ENCODE data around the gene CDK9. TPM values are rescaled to one million over a fixed set of nuclear protein-coding genes. Genes with fewer than 3 reads are reported as not detected.
A peak's percentile ranks its signal among the peaks of the same experiment; 100 is the strongest.

CDK9 gene
- total RNA-seq, 2 experiments from 2014 or later, result 86.2 to 91.6 TPM

DNA sequence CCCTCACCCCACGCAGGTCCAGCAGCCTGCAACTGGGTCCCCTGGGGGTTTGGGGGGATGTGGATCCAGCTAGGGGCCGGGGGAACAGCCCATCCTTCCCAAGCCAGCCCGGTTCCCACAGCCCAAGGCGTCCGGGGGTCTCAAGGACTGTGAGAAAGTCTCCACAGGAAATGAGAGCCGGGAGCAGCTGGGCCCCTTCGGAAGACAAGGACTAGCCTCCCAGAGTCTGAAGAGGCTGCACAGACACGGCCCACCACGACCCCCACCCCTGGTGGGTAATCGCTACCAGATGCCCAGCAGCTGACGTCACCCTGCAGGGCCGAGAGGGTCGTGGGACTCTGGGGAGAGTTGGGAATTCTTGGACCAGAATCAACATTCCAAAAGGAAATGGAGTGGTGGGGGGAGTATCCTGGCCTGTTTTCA lies 17.9 kb upstream of the CDK9 start:
- H3K36me3 Mint-ChIP-seq (ENCODE audit: low read depth), result peaks cover 49% of the 10 kb centered on the region
- ChIA-PET CTCF (interaction anchor here (5.4 to 16.0 kb wide), 3 partner anchors 15 to 102 kb away, joined by 40 to 144 read pairs (median 45); partner anchors contain the start of genes CDK9, SH2D3C and TOR2A), POLR2A (interaction anchor here (1.5 to 7.5 kb wide), 5 partner anchors 8 to 317 kb away, joined by 3 to 56 read pairs (median 8); partner anchors contain the start of genes CDK9, LRSAM1, RPL12 and SH2D3C)
- peaks cover 70% of the 10 kb centered on the region for H3K4me1 Mint-ChIP-seq (ENCODE audit: low read depth)
- H3K27ac Mint-ChIP-seq, result peak overlapping the region; percentile 94
- DNase-seq (no peak), ATAC-seq (no peak)
- H3K4me3 Mint-ChIP-seq, result peak overlapping the region; percentile 17
- no peaks in the 10 kb centered on the region for H3K9me3 Mint-ChIP-seq
- intact Hi-C loops (cut with micrococcal nuclease), result no loop called here
- H3K27me3 Mint-ChIP-seq, result no peaks in the 10 kb centered on the region
- TF ChIP-seq, protein P1, sequence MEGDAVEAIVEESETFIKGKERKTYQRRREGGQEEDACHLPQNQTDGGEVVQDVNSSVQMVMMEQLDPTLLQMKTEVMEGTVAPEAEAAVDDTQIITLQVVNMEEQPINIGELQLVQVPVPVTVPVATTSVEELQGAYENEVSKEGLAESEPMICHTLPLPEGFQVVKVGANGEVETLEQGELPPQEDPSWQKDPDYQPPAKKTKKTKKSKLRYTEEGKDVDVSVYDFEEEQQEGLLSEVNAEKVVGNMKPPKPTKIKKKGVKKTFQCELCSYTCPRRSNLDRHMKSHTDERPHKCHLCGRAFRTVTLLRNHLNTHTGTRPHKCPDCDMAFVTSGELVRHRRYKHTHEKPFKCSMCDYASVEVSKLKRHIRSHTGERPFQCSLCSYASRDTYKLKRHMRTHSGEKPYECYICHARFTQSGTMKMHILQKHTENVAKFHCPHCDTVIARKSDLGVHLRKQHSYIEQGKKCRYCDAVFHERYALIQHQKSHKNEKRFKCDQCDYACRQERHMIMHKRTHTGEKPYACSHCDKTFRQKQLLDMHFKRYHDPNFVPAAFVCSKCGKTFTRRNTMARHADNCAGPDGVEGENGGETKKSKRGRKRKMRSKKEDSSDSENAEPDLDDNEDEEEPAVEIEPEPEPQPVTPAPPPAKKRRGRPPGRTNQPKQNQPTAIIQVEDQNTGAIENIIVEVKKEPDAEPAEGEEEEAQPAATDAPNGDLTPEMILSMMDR (IDR thresholded peaks at IDR 0.05), result no peak

DNA sequence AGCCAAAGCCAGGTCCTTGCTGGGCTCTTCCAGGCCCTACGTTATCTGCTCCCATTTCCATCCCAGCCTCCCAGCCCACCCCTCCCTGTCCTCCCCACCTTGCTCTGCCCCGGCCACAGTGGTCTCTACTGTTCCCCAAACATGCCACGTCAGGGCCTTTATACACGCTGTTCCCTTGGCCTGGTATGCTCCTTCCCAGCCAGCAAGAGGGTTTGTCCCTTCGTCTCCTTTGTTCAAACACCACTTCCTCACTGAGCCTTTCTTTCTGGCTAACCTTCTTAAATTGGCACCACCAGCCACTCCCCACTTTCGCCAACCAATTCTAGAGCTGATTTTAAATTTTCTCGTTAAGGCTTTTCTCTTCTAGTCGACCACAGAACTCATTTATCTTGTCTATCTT lies 17.1 kb upstream of the CDK9 start:
- Mint-ChIP-seq H3K9me3 (no peaks in the 10 kb centered on the region), H3K4me3 (peak overlapping the region; percentile 15), H3K36me3 (ENCODE audit: low read depth) (peaks cover 51% of the 10 kb centered on the region), H3K27ac (peak overlapping the region; percentile 71), H3K27me3 (no peaks in the 10 kb centered on the region), H3K4me1 (ENCODE audit: low read depth) (peaks cover 66% of the 10 kb centered on the region)
- TF ChIP-seq, protein P1 (IDR thresholded peaks at IDR 0.05), result no peak
- intact Hi-C loops (cut with micrococcal nuclease), result no loop called here
- ChIA-PET CTCF (interaction anchor here (1.9 to 16.0 kb wide), 4 partner anchors 14 to 101 kb away, joined by 6 to 144 read pairs (median 23); partner anchors contain the start of genes CDK9, SH2D3C and TOR2A), POLR2A (interaction anchor here (0.6 to 7.5 kb wide), 8 partner anchors 7 to 318 kb away, joined by 3 to 56 read pairs (median 7); partner anchors contain the start of genes CDK9, LRSAM1, RPL12 and SH2D3C)
- no peak for ATAC-seq
- DNase-seq, result no peak

DNA sequence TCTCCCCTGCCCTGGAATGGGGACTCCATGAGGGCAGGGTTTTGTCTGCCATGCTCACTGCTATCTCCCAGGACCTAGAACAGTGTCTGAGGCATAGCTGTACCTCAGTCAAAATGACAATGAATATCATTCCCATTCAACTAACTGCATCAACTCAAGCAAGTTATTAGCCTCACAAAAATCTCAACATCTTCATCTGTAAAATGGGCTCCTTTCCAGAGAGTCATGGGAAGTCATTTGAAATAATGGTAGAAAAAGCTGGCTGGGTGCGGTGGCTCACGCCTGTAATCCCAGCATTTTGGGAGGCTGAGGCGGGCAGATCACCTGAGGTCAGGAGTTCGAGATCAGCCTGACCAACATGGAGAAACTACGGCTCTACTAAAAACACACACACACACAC lies 16.7 kb upstream of the CDK9 start:
- peaks cover 65% of the 10 kb centered on the region for H3K4me1 Mint-ChIP-seq (ENCODE audit: low read depth)
- TF ChIP-seq, protein P1 (IDR thresholded peaks at IDR 0.05), result no peak
- CTCF ChIA-PET, result interaction anchor here (1.9 to 16.0 kb wide), 4 partner anchors 14 to 100 kb away, joined by 6 to 144 read pairs (median 23); partner anchors contain the start of genes CDK9, SH2D3C and TOR2A
- no peaks in the 10 kb centered on the region for H3K27me3 Mint-ChIP-seq
- H3K27ac Mint-ChIP-seq, result peak overlapping the region; percentile 71
- H3K4me3 Mint-ChIP-seq, result peak overlapping the region; percentile 15
- POLR2A ChIA-PET, result interaction anchor here (1.1 to 7.5 kb wide), 4 partner anchors 10 to 103 kb away, joined by 3 to 56 read pairs (median 22); partner anchors contain the start of genes CDK9, SH2D3C and TOR2A
- no peaks in the 10 kb centered on the region for H3K9me3 Mint-ChIP-seq
- DNase-seq (no peak), ATAC-seq (no peak)
- intact Hi-C loops (cut with micrococcal nuclease), result no loop called here
- peaks cover 51% of the 10 kb centered on the region for H3K36me3 Mint-ChIP-seq (ENCODE audit: low read depth)

DNA sequence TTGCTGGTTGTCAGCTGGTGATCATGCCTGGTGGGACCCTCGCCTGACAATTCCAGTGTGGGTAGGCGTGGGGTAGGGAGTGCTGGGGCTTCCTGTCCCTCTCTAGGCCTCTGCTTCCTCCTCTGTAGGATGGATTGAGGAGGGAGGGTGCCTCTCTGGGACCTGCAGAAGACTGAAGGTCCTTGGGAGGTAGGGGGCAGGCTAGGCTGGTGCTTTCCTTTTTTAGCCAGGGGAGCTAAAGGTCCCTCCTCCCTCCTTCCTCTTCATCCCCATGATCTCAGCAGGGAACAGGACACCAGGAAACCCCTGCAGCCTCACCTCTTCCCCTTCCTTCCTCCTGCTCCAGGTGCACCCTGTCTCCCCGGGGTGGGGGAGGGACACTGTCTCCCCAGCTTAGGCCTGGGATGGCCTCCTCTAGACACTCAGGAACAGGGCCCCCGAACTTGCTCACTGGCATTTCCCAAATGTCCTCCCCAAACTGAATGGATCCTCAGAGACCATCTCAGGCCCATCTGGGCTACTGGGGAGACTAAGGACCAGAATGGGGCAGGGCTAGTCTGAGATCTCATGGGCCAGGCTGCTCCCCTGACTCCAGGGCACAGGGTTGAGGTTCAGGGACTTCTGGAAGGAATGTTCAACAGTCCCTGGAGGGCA lies 15.8 kb upstream of the CDK9 start:
- Mint-ChIP-seq H3K36me3 (ENCODE audit: low read depth) (peaks cover 52% of the 10 kb centered on the region), H3K4me1 (ENCODE audit: low read depth) (peaks cover 66% of the 10 kb centered on the region), H3K27me3 (no peaks in the 10 kb centered on the region), H3K4me3 (peak overlapping the region; percentile 83), H3K27ac (peak overlapping the region; percentile 87), H3K9me3 (no peaks in the 10 kb centered on the region)
- CTCF ChIA-PET, result interaction anchor here (1.5 to 16.0 kb wide), 5 partner anchors 13 to 151 kb away, joined by 6 to 144 read pairs (median 7); partner anchors contain the start of genes CDK9, SH2D3C and TOR2A
- TF ChIP-seq, protein P1 (IDR thresholded peaks at IDR 0.05), result no peak
- POLR2A ChIA-PET, result interaction anchor here (2.0 to 7.5 kb wide), 3 partner anchors 9 to 35 kb away, joined by 8 to 56 read pairs (median 35); partner anchors contain the start of genes CDK9, SH2D3C and TOR2A
- no peak for ATAC-seq
- intact Hi-C loops (cut with micrococcal nuclease), result no loop called here
- no peak for DNase-seq
